Spinal cord (tissue), 10 donors: ENCODE results near the gene FYCO1. TPM values are rescaled to one million over a fixed set of nuclear protein-coding genes. Genes with fewer than 3 reads are reported as not detected.

Source experiments
- DNase-seq, 6 donors: peaks; one replicate each; pipeline versions ENCODE4 v3.0.0 to v3.0.0-alpha.2; 2013 to 2015; ENCODE audit warnings: low spot score in 6 of 6, low read depth in 4 of 6
- H3K27ac ChIP-seq: one replicate; pipeline ENCODE4 v1.5.1; 2013; ENCODE audit warnings: low read depth, low read length, control low read depth
- H3K27me3 ChIP-seq: one replicate; pipeline ENCODE4 v1.6.1; 2013; ENCODE audit warnings: low read length; ENCODE audit not compliant: control insufficient read depth, insufficient read depth
- H3K36me3 ChIP-seq: one replicate; pipeline ENCODE4 v1.6.1; 2013; ENCODE audit warnings: low read length; ENCODE audit not compliant: control insufficient read depth, insufficient read depth
- H3K4me1 ChIP-seq: one replicate; pipeline ENCODE4 v1.6.1; 2013; ENCODE audit warnings: low read length; ENCODE audit not compliant: control insufficient read depth, insufficient read depth
- H3K4me3 ChIP-seq: one replicate; pipeline ENCODE4 v1.5.1; 2013; ENCODE audit warnings: low read depth, low read length, control low read depth
- H3K9me3 ChIP-seq: one replicate; pipeline ENCODE4 v1.6.1; 2013; ENCODE audit warnings: low read length; ENCODE audit not compliant: control insufficient read depth, insufficient read depth
- WGBS: methylation state at CpG from one replicate; pipeline ENCODE4 v1.1.5; 2013; ENCODE audit warnings: missing lambda C conversion rate; ENCODE audit not compliant: insufficient coverage; 5-methylcytosine and 5-hydroxymethylcytosine counted together
- polyA plus RNA-seq, 2 donors: library from polyadenylated mRNA; unstranded; fragments of 120-200 nt; gene quantifications; one replicate each; pipeline ENCODE4 v1.2.1, GENCODE V29; 2013; ENCODE audit not compliant: insufficient read length in 2 of 2
- small RNA-seq: library from RNA; depleted of rRNA; stranded (forward); fragments of <200 nt; gene quantifications from one replicate; pipeline ENCODE3, GENCODE V24; 2014; ENCODE audit warnings: low replicate concordance
- total RNA-seq, 2 donors: library from RNA; depleted of rRNA in 1 of 2; stranded (reverse); fragments of 120-200 nt in 1 of 2; fragments of >200 nt in 1 of 2; gene quantifications; one replicate each; pipeline versions ENCODE4 v1.2.3 to v1.2.4, GENCODE V29; 2013 to 2014
- donor health status: healthy.

FYCO1 gene
- total and polyA plus RNA-seq, 4 donors = 6.6 to 16.0 (median 8.1) TPM

GRCh38 chr3:45871780-45872179, 123.8 kb downstream of the FYCO1 start:
- Histone ChIP-seq H3K27ac (no peak overlapping the region), H3K4me1 (no peaks in the 10 kb centered on the region), H3K36me3 (no peaks in the 10 kb centered on the region), H3K27me3 (no peaks in the 10 kb centered on the region), H3K4me3 (no peak overlapping the region), H3K9me3 (no peaks in the 10 kb centered on the region)
- 100% methylated on average over 2 of the region's 6 CpGs for WGBS
- DNase-seq = no peak

- Histone ChIP-seq H3K27me3 (no peaks in the 10 kb centered on the region), H3K9me3 (no peaks in the 10 kb centered on the region), H3K27ac (no peak overlapping the region), H3K4me3 (no peak overlapping the region), H3K36me3 (no peaks in the 10 kb centered on the region), H3K4me1 (no peaks in the 10 kb centered on the region)
- no peak for DNase-seq
- WGBS = 86% methylated on average over 2 of the region's 4 CpGs
Measured at GRCh38 chr3:45870099-45870498, 125.5 kb downstream of the FYCO1 start.

- DNase-seq = no peak
- no peak overlapping the region for H3K27ac ChIP-seq
- H3K27me3 ChIP-seq = no peaks in the 10 kb centered on the region
- no peak overlapping the region for H3K4me3 ChIP-seq
- no peaks in the 10 kb centered on the region for H3K36me3 ChIP-seq
- H3K4me1 ChIP-seq = no peaks in the 10 kb centered on the region
- no peaks in the 10 kb centered on the region for H3K9me3 ChIP-seq
- no CpG with 5 or more reads among the region's 3 CpGs for WGBS
Measured at GRCh38 chr3:45869638-45870037, 126.0 kb downstream of the FYCO1 start.

GRCh38 chr3:45868650-45869049, 127.0 kb downstream of the FYCO1 start:
- Histone ChIP-seq H3K27me3 (no peaks in the 10 kb centered on the region), H3K4me1 (no peaks in the 10 kb centered on the region), H3K36me3 (no peaks in the 10 kb centered on the region), H3K9me3 (no peaks in the 10 kb centered on the region), H3K4me3 (no peak overlapping the region), H3K27ac (no peak overlapping the region)
- 92% methylated on average over 2 of the region's 2 CpGs for WGBS
- DNase-seq = no peak

- 50% methylated on average over 2 of the region's 2 CpGs for WGBS
- DNase-seq = no peak
- Histone ChIP-seq H3K9me3 (no peaks in the 10 kb centered on the region), H3K36me3 (no peaks in the 10 kb centered on the region), H3K27ac (no peak overlapping the region), H3K4me1 (no peaks in the 10 kb centered on the region), H3K4me3 (no peak overlapping the region), H3K27me3 (no peaks in the 10 kb centered on the region)
Measured at GRCh38 chr3:45868213-45868612, 127.4 kb downstream of the FYCO1 start.

Small RNAs within 50 kb of the gene (small RNA-seq; reads per million reads assigned to genes)
- not detected for gene RF00019

Other genes starting within 250 kb of the FYCO1 start
- gene SLC6A20, start 199.3 kb downstream of the FYCO1 start, total RNA-seq = 100 to 1,000 TPM in 1 of 2 donors, 10 to 100 TPM in 1; 19.0 to 110 TPM
- 10 to 100 TPM in 1 of 2 donors, 1 to 10 TPM in 1; 1.9 to 24.7 TPM for gene SLC6A20, start 199.3 kb downstream of the FYCO1 start, polyA plus RNA-seq
- 10 to 100 TPM; 28.8 to 46.5 TPM for gene LZTFL1, start 153.7 kb downstream of the FYCO1 start, total RNA-seq
- 10 to 100 TPM; 25.9 to 34.0 TPM for gene LZTFL1, start 153.7 kb downstream of the FYCO1 start, polyA plus RNA-seq
- 1 to 10 TPM in 1 of 2 donors, under 1 TPM in 1; 0.30 to 2.0 TPM for gene CCR9, start 109.3 kb downstream of the FYCO1 start, total RNA-seq
- gene CCR9, start 109.3 kb downstream of the FYCO1 start, polyA plus RNA-seq = under 1 TPM; 0.19 to 0.51 TPM
- gene CXCR6, start 52.4 kb downstream of the FYCO1 start, total RNA-seq = under 1 TPM in 1 of 2 donors, not detected in 1; 0.30 TPM
- gene CXCR6, start 52.4 kb downstream of the FYCO1 start, polyA plus RNA-seq = under 1 TPM; 0.10 to 0.14 TPM
- not detected for gene XCR1, start 31.7 kb upstream of the FYCO1 start, total RNA-seq
- gene XCR1, start 31.7 kb upstream of the FYCO1 start, polyA plus RNA-seq = not detected
- 1 to 10 TPM; 5.2 to 7.1 TPM for gene CCR1, start 212.5 kb upstream of the FYCO1 start, total RNA-seq
- 1 to 10 TPM; 3.0 to 5.9 TPM for gene CCR1, start 212.5 kb upstream of the FYCO1 start, polyA plus RNA-seq
- under 1 TPM in 1 of 2 donors, not detected in 1; 0.20 TPM for gene CCR3, start 246.6 kb upstream of the FYCO1 start, total RNA-seq
- gene CCR3, start 246.6 kb upstream of the FYCO1 start, polyA plus RNA-seq = not detected